GM21786 (cell line): ENCODE measurements around the gene SEZ6L2.

Source experiments
- ATAC-seq: cut with Tn5 transposase; IDR thresholded peaks from one replicate; pipeline ENCODE4 v1.9.1; 2021; ENCODE audit not compliant: unreplicated experiment

SEZ6L2 gene

GRCh38 chr16:29830774-29831173 is 68.6 kb downstream of the SEZ6L2 start:
- no peak for ATAC-seq

GRCh38 chr16:29826342-29826695 is 73.0 kb downstream of the SEZ6L2 start:
- no peak for ATAC-seq

DNA sequence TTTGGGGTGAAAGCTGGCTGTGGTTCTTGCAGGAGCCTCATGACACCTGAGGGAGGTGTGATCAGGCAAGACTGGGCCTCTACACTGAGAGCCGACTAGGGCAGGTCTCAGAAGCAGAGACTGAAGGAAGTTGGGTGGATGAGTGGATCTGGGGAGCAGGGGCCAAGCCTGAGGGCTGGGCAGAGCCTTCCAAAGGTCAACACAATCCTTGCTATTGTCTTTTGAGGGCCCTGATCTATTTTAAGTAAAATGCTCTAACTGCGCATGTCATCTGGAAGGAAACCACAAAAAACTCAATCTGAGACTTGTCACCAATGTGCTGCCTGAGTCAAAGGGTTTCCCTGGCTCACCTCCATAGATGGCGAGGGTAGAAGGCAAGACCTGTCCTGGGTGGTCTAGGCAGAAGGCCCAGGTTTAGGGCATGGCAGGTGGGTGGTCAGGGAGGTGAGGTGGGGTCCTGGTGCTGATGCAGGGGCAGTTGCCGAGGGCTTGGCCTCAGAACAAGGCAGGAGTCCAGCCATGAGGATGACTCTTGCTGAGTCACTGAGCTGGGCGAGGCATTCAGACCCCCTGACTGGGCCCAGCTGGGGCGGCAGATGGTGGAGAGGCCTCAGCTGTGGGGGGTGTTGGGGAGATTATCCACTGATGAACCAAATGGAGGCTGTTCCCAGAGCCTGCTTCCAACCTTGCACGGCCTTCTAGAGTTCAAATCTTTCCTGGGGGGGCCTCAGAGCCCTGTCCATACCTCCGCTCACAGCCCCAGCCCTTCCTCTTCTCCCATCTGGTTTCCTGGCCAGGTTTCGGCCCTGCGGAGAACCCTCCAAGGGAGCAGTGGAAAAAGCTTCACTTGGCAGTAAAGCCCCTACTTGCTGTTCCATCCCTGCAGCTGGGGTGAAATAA is 74.0 kb downstream of the SEZ6L2 start:
- no peak for ATAC-seq

GRCh38 chr16:29824589-29825144 is 74.7 kb downstream of the SEZ6L2 start:
- ATAC-seq = no peak

GRCh38 chr16:29821643-29822115 is 77.7 kb downstream of the SEZ6L2 start:
- no peak for ATAC-seq
